Measurements from ENCODE around the gene STK38L.

The STK38L gene

GRCh38 chr12:27243804-27244688, at the start of gene STK38L:
STK38L (plus strand) TSS chr12:27244286; CDS start chr12:27297721, 53,435 bp downstream.
- DNase-seq (ENCODE audit: low read depth): peak; percentile 95

- peak; percentile 60 for DNase-seq (ENCODE audit: low read depth)
Measured at GRCh38 chr12:27194644-27195043, 49.4 kb upstream of the STK38L start.

GRCh38 chr12:27198036-27198435, 46.0 kb upstream of the STK38L start:
- peak; percentile 65 for DNase-seq (ENCODE audit: low read depth)

GRCh38 chr12:27199638-27200300, 44.3 kb upstream of the STK38L start:
- peak; percentile 29 for DNase-seq (ENCODE audit: low read depth)

- DNase-seq (ENCODE audit: low read depth): no peak
Measured at GRCh38 chr12:27201169-27201568, 42.9 kb upstream of the STK38L start.

- DNase-seq (ENCODE audit: low read depth): no peak
Measured at GRCh38 chr12:27206801-27207502, 37.1 kb upstream of the STK38L start.

- peak; percentile 28 for DNase-seq (ENCODE audit: low read depth)
Measured at GRCh38 chr12:27207615-27208413, 36.3 kb upstream of the STK38L start.

GRCh38 chr12:27208414-27208750, 35.7 kb upstream of the STK38L start:
- no peak for DNase-seq (ENCODE audit: low read depth)

- no peak for DNase-seq (ENCODE audit: low read depth)
Measured at GRCh38 chr12:27209257-27209910, 34.7 kb upstream of the STK38L start.

GRCh38 chr12:27210187-27210586, 33.9 kb upstream of the STK38L start:
- no peak for DNase-seq (ENCODE audit: low read depth)

- DNase-seq (ENCODE audit: low read depth): no peak
Measured at GRCh38 chr12:27212861-27213260, 31.2 kb upstream of the STK38L start.

GRCh38 chr12:27213304-27213703, 30.8 kb upstream of the STK38L start:
- DNase-seq (ENCODE audit: low read depth): no peak

GRCh38 chr12:27213830-27214787, 30.0 kb upstream of the STK38L start:
- no peak for DNase-seq (ENCODE audit: low read depth)

GRCh38 chr12:27217590-27217989, 26.5 kb upstream of the STK38L start:
- no peak for DNase-seq (ENCODE audit: low read depth)

- DNase-seq (ENCODE audit: low read depth): no peak
Measured at GRCh38 chr12:27219693-27220054, 24.4 kb upstream of the STK38L start.

- peak; percentile 33 for DNase-seq (ENCODE audit: low read depth)
Measured at GRCh38 chr12:27220055-27220987, 23.8 kb upstream of the STK38L start.

GRCh38 chr12:27220988-27221345, 23.1 kb upstream of the STK38L start:
- no peak for DNase-seq (ENCODE audit: low read depth)

GRCh38 chr12:27221625-27222387, 22.3 kb upstream of the STK38L start:
- DNase-seq (ENCODE audit: low read depth): no peak

Data from amniotic epithelial cell (primary cell).